GM18520 (cell line): ENCODE results near the gene LZIC.

Source experiments
- ATAC-seq: cut with Tn5 transposase; IDR thresholded peaks from one replicate; pipeline ENCODE4 v1.9.1; 2021; ENCODE audit not compliant: unreplicated experiment

The LZIC gene

DNA sequence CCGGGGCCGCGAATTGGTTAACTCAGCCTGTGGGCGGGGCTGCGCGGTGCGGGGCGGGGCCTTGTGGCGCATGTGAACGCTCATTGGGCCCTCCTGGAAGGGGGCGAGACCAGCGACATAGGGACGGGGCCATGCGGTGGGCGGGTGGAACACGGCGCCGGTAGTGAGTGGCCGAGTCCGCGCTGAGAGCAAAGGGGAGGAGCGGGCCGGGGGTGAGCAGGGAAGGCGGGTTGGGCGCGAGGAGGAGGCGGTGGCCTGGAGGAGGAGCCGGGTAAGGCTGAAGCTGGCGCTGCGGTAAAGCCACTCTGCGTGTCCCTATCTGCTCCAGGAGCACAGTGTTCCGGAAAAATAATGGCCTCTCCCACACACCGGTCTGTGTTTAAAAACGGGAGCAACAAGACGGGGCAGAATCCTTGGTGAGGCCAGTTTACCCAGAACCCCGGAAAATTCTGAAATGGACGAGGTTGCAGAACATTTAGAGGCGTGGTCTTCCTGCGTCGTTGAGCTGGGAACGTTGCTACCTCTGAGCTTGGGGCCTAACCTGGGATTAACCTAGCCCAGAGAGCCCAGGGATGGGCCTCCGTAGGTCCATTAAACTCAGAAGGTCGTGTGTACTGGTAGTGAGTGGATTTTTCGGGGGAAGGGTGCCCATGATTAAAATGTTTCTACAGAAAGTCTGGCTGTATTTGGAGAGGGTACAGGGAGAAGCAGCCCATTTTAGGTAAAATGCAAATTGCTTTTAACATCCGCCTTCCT lies 32.6 kb downstream of the LZIC start:
- ATAC-seq, result peak; percentile 90

- ATAC-seq, result peak; percentile 77
Observed at GRCh38 chr1:9910076-9910422, 33.1 kb downstream of the LZIC start, which contains the start of gene CTNNBIP1. Gene CTNNBIP1 (minus strand): TSS chr1:9910269. CDS start chr1:9872064, 38,205 bp downstream.

GRCh38 chr1:9909234-9910046 lies 33.8 kb downstream of the LZIC start:
- ATAC-seq, result no peak

- ATAC-seq, result no peak
Observed at GRCh38 chr1:9908871-9909233, 34.3 kb downstream of the LZIC start.

- ATAC-seq, result no peak
Observed at GRCh38 chr1:9907441-9907840, 35.8 kb downstream of the LZIC start.

DNA sequence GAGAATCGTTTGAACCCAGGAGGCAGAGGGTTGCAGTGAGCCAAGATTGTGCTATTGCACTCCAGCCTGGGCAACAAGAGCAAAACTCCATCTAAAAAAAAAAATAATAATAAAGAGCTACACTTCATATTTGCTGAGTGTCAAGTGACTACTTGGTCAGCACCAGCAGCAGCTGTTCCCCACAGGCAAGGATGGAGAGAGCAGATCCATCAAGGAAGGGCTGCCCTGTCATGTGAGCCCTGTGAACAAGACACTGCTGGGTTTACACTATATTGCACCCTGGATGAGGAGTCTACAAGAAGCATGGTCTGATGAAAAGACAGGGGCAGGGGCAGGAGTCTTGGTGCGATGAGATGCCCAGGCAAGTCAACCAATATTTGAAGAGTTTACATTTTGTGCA lies 36.7 kb downstream of the LZIC start:
- ATAC-seq, result no peak

GRCh38 chr1:9905010-9905409 lies 38.2 kb downstream of the LZIC start:
- ATAC-seq, result no peak

DNA sequence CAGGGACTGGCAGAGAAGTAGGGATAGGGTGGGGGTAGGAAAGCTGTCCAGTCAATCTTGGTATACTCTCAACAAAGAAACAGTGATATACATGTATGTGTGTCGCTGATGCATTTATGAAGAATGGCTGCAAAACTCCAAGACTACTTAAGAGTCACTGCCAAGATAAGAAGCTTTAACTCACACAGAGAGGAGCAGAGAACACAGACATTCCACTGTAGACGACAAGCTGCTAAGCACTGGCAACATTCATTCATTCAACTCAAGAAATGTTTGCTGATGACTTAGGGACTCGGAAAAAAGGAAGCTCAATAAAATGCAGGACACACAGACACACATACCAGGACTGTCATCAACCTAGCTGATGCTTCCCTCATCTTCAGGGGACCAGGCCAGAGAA lies 38.6 kb downstream of the LZIC start:
- no peak for ATAC-seq

DNA sequence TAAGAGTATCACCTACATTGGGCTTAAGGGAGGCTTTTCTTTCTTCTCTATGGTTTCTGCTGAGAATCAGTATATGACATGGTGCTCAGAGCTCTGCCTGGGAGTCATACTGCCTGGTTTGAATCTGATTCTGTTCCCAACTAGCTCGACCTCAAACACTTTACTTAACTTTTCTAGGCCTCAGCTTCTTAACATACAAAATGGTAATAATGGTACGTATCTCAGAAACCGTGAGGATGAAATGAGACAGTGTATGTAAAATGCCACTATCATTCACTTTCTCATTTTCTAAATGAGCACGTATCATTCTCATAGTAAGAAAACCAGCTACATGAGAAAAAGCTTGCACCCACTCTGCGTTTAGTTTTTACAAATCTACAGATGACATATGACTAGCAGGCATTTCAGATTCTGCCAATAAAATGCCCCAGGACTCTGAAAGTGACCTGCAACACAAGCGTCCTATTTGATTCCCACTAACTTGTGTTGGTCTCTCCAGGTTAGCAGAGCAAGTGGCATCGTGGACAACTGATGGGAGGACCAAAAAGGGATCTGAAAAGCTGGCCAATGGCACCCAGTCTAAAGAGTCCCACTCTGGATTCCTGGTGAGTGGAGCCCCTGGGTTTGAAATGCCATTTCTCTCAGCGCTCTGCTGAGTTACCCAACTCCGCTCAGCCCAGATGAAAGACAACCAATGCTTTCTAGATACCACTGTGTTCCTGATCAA lies 39.2 kb downstream of the LZIC start:
- no peak for ATAC-seq

DNA sequence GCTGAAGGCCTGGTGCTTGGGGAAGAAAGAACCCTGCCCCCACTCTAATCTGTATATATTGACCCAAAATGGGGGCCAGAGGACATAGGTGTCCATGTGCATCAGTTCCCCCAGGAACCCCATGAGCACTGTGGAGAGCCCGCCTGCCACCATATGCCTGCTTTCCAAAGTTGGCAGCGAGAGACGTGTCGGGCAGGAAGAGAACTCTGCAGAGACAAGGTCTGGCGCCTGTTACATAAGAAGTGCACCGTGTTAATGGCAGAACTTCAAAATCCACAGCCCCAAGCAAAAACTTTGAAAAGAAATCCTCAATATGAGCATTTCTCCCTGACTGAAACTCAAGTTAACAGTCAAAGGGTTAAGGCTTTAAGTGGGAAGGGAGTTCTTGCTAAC lies 41.1 kb downstream of the LZIC start:
- ATAC-seq, result no peak

- ATAC-seq, result no peak
Observed at GRCh38 chr1:9901148-9902059, 41.8 kb downstream of the LZIC start.

DNA sequence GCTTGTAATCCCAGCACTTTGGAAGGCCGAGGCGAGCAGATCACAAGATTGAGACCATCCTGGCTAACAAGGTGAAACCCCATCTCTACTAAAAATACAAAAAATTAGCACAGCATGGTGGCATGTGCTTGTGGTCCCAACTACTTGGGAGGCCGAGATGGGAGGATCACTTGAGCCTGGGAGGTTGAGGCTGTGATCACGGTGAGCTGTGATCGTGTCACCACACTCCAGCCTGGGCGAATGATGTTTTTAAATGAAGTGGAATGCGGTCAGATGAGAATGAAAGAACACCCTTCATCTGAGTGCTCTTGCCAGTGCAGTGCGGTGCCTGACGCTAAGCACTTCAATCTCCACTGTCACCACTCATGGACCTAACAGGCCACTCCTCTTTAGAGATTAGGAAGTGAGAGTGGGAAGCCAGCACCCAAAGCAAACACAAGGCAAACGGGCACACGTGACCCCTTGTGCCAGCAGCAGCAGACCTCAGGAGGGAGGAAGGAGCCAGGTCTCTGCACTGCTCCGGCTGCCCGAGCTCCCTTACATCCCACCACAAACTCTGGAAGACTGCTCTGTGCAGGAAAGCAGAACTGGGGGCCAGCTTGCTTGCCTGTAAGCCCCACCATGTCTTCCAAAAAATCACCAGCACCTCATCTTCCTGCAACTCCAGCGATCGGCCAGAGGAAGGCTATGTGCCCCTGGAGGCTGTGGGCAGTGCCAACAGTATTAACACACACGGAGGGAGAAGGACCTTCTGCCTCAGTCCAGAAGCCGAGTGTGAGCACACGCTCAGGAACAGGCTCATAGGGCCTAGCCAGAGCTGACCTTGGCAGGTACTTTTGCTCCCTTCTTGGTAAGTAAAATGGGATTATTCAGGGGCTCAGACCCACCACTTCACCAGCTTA lies 42.8 kb downstream of the LZIC start:
- ATAC-seq, result no peak

DNA sequence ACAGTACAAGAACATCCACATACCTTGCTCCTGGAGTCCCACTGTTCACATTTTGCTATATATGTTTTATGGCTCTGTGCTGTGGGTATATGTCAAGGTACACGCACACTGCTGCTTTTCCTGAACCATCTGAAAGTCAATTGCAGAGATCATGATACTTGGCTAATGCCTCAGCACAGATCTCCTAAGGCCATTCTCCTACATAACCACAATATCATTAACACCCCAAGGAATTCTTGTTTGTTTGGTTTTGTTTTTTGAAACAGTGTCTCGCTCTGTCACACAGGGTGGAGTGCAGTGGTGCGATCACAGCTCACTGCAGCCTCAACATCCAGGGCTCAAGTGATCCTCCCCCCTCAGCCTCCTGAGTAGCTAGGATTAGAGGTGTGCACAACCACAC lies 49.1 kb downstream of the LZIC start:
- no peak for ATAC-seq

DNA sequence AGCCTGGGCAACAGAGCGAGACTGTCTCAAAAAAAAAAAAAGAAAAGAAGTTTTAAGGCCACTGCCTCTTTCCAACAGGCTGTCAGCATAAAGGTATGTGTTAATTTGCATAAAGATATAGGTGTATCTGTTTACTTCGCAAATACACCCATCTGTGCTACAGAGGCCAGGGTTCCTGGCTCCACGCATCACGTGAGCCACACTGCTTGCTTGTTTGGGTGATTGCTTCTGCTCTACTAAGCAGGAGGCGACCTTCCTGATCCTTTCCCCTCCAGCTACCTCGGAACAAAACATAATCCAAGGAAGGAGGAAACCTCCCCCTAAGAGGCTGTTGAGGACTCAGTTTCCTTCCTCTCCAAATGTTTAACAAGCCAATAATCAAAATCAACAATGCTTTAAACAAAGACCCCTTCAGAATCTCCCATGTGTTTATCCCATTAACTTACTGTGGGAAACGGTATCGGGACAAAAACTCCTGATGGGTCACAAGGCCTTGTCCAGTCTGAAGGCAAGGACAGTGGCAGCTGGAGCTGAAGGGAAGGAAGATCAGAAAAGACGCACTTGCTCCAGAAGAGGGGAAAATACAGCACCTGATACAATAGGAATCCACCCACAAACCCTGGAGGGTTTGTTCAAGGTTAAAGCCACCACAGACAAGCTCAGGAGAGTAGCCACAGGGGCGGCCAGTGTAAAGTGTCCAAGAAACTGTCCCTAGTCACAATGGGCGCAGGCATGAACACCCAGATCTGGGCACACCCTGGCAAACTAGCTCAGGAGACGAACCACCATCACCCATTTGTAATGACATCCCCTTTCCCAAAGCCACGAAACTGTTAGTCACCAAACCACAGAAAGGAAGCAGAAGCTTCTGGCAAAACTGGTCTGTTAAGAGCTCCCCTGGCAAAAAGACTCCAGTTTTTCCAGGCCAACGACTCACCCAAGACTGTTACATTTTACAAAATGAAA lies 50.3 kb downstream of the LZIC start:
- ATAC-seq, result no peak

DNA sequence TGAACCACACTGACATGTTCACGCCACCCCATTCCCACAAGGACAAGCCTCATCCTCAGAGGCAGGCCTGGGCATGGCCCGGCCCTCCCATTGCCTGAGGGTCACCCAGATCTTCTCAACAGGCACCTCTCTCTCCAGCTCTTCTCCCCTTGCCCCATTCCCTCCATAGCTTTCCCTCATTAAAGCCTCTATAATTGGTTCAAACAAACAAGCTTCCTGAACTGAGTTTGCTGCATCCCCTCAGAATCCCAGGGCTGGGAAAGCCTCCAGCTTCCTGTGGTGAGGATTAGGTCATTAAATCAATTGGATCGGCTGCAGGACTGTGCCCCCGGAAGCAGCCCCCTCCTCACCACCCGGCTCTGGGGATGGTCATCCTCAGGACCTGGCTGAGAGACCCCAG lies 52.0 kb downstream of the LZIC start:
- ATAC-seq, result no peak

DNA sequence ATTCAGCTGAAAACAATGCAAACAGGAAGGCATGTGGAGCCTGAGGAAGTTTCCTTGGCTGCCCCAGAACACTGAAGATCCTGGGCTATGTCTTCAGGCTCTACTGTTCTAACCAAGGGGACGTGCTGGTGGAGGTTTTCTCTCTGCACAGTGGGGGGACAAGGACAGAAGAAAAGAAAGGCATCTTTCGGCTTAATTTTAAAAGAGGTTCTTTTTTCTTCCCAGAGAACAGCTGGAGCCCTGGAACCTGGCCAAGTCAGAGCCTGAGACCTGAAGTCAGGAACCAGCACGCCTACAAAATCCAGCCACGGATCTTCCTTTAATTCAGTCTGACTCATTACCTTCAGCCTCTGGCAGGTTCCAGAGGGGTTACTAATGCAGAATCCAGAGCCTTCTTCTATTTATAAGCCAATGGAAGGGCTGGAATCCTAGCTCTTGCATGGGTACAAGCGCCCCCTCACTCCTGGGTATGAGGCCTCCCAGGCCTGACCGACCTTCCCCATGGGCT lies 52.9 kb downstream of the LZIC start:
- no peak for ATAC-seq

- ATAC-seq, result no peak
Observed at GRCh38 chr1:9889411-9889810, 53.8 kb downstream of the LZIC start.

GRCh38 chr1:9888886-9889285 lies 54.3 kb downstream of the LZIC start:
- no peak for ATAC-seq
